Measurements from ENCODE around the gene GIPC1. TPM values are rescaled to one million over a fixed set of nuclear protein-coding genes. Genes with fewer than 3 reads are reported as not detected.
"Not testable (repeated sequence)": the region's sequence is repeated elsewhere in the genome, so short reads cannot be mapped to it uniquely, and the experiment has no call there.

Gene GIPC1
- total and polyA plus RNA-seq, 7 donors: 65.1 to 378 (median 97.7) TPM

DNA sequence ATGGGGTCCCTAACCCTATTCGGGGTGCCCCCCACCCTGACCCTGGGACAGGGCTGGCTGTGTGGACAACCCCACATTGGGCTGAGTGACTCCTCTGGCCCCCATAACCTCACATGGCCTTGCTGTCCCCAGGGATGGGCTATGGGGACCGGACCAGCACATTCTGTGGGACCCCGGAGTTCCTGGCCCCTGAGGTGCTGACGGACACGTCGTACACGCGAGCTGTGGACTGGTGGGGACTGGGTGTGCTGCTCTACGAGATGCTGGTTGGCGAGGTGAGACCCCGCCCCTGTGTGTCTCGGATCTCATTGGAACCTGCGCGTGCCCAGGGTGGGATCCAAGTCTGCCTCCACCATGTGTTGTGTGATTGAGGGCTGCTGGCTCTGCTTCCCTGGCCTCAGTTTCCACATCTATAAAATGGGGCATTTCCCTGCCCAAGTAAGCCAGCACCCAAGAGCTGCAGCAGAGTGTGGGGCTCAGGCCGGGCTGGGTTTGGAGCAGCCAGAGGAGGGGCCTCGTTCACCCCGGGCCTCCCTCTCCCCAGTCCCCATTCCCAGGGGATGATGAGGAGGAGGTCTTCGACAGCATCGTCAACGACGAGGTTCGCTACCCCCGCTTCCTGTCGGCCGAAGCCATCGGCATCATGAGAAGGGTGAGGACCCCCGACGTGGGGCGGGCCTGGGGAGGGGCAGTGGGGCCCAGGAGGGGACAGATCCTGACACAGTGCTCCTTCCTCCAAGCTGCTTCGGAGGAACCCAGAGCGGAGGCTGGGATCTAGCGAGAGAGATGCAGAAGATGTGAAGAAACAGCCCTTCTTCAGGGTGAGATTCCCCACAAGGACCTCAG lies 25.7 kb downstream of the GIPC1 start:
- no peak for DNase-seq
- no peak for TF ChIP-seq CTCF (IDR thresholded peaks at IDR 0.05)
- TF ChIP-seq POLR2AphosphoS5 (IDR thresholded peaks at IDR 0.05): no peak
- no peak for TF ChIP-seq EP300 (IDR thresholded peaks at IDR 0.05)
- no peak for TF ChIP-seq POLR2A (IDR thresholded peaks at IDR 0.05)
- intact Hi-C loops (cut with DNase I): no loop called here
- H3K9me3 ChIP-seq: no peaks in the 10 kb centered on the region
- peaks cover 16 to 30% (median 30%) of the 10 kb centered on the region in 3 donors for H3K27me3 ChIP-seq
- no peak overlapping the region for H3K4me3 ChIP-seq
- WGBS, 2 donors: 91 to 92% methylated on average over 32 of the region's 32 CpGs
- H3K27ac ChIP-seq: no peak overlapping the region
- peaks cover 0 to 33% (median 30%) of the 10 kb centered on the region in 4 donors for H3K4me1 ChIP-seq
- peaks cover 26 to 64% (median 48%) of the 10 kb centered on the region in 4 donors for H3K36me3 ChIP-seq

GRCh38 chr19:14467816-14468215 lies 28.1 kb downstream of the GIPC1 start:
- 73 to 84% methylated on average over 9 of the region's 9 CpGs for WGBS, 2 donors
- no peaks in the 10 kb centered on the region for H3K9me3 ChIP-seq
- H3K4me3 ChIP-seq: no peak overlapping the region
- peaks cover 44 to 89% (median 68%) of the 10 kb centered on the region in 4 donors for H3K36me3 ChIP-seq
- H3K27ac ChIP-seq: no peak overlapping the region
- H3K4me1 ChIP-seq: peaks cover 0 to 11% (median 11%) of the 10 kb centered on the region in 4 donors
- no peak for DNase-seq
- peaks cover 6 to 9% (median 7%) of the 10 kb centered on the region in 3 donors for H3K27me3 ChIP-seq
- TF ChIP-seq EP300 (IDR thresholded peaks at IDR 0.05): no peak
- intact Hi-C loops (cut with DNase I): no loop called here

GRCh38 chr19:14467391-14467790 lies 28.5 kb downstream of the GIPC1 start:
- Histone ChIP-seq H3K4me1 (peaks cover 0 to 7% (median 7%) of the 10 kb centered on the region in 4 donors), H3K27ac (no peak overlapping the region), H3K36me3 (peaks cover 44 to 93% (median 69%) of the 10 kb centered on the region in 4 donors), H3K4me3 (no peak overlapping the region), H3K27me3 (peaks cover 2 to 4% (median 3%) of the 10 kb centered on the region in 3 donors), H3K9me3 (no peaks in the 10 kb centered on the region)
- no peak for TF ChIP-seq POLR2AphosphoS5 (IDR thresholded peaks at IDR 0.05)
- TF ChIP-seq CTCF (IDR thresholded peaks at IDR 0.05): no peak
- TF ChIP-seq EP300 (IDR thresholded peaks at IDR 0.05): no peak
- no peak for TF ChIP-seq POLR2A (IDR thresholded peaks at IDR 0.05)
- 87% methylated on average over 12 of the region's 12 CpGs for WGBS, 2 donors
- intact Hi-C loops (cut with DNase I): no loop called here
- DNase-seq: no peak

GRCh38 chr19:14463747-14464146 lies 32.2 kb downstream of the GIPC1 start:
- H3K9me3 ChIP-seq: no peaks in the 10 kb centered on the region
- no peaks in the 10 kb centered on the region for H3K4me1 ChIP-seq
- intact Hi-C loops (cut with DNase I): no loop called here
- TF ChIP-seq POLR2AphosphoS5 (IDR thresholded peaks at IDR 0.05): no peak
- DNase-seq: no peak
- 96 to 97% methylated on average over 21 of the region's 21 CpGs for WGBS, 2 donors
- H3K4me3 ChIP-seq: no peak overlapping the region
- no peaks in the 10 kb centered on the region for H3K27me3 ChIP-seq
- peaks cover 42 to 98% (median 63%) of the 10 kb centered on the region in 4 donors for H3K36me3 ChIP-seq
- no peak overlapping the region for H3K27ac ChIP-seq

DNA sequence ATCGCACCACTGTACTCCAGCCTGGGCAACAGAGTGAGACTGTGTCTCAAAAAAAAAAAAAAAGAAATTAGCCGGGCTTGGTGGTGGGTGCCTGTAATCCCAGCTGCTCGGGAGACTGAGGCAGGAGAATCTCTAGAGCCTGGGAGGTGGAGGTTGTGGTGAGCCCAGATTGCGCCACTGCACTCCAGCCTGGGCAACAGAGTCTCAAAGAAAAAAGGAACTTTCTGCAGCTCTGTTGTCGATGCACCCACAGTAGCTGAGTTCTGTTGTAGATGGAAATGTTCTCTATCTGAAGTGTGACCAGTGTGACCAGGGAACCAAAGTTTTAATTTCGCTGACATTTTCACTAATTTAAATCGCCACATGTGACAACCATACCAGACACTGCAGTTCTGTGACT lies 33.5 kb downstream of the GIPC1 start:
- H3K27ac ChIP-seq; H3K9me3 ChIP-seq; DNase-seq; H3K27me3 ChIP-seq; H3K4me3 ChIP-seq; intact Hi-C loops (cut with DNase I); H3K4me1 ChIP-seq: not testable (repeated sequence)
- WGBS, 2 donors: 96 to 97% methylated on average over 7 of the region's 7 CpGs
- peaks cover 35 to 96% (median 58%) of the 10 kb centered on the region in 4 donors for H3K36me3 ChIP-seq

GRCh38 chr19:14460935-14461334 lies 35.0 kb downstream of the GIPC1 start:
- Histone ChIP-seq H3K9me3 (no peaks in the 10 kb centered on the region), H3K36me3 (peaks cover 32 to 91% (median 46%) of the 10 kb centered on the region in 4 donors), H3K4me1 (no peaks in the 10 kb centered on the region), H3K4me3 (no peak overlapping the region), H3K27me3 (no peaks in the 10 kb centered on the region), H3K27ac (no peak overlapping the region)
- no peak for TF ChIP-seq POLR2A (IDR thresholded peaks at IDR 0.05)
- no peak for TF ChIP-seq CTCF (IDR thresholded peaks at IDR 0.05)
- TF ChIP-seq EP300 (IDR thresholded peaks at IDR 0.05): no peak
- TF ChIP-seq POLR2AphosphoS5 (IDR thresholded peaks at IDR 0.05): no peak
- DNase-seq: no peak
- 71 to 97% methylated on average over 2 of the region's 2 CpGs for WGBS, 2 donors
- intact Hi-C loops (cut with DNase I): no loop called here
